Thymus (tissue), 14 donors: ENCODE results near the gene MYO7B. TPM values are rescaled to one million over a fixed set of nuclear protein-coding genes. Genes with fewer than 3 reads are reported as not detected.
A peak's percentile ranks its signal among the peaks of the same experiment; 100 is the strongest.

ENCODE experiments used
- DNase-seq, 9 donors: peaks; one replicate each; pipeline ENCODE4 v3.0.0-alpha.2; 2013; ENCODE audit warnings: low spot score in 9 of 9, low read depth in 6 of 9, missing footprints in 1 of 9
- H3K27ac ChIP-seq, 2 donors: one replicate each; pipeline ENCODE4 v1.5.1; 2013; ENCODE audit warnings: control low read depth in 1 of 2, low read depth in 1 of 2, low read length in 1 of 2, mild to moderate bottlenecking in 1 of 2, moderate library complexity in 1 of 2
- H3K27me3 ChIP-seq, 2 donors: one replicate each; pipeline ENCODE4 v1.5.1; 2013; ENCODE audit warnings: low read length in 1 of 2; ENCODE audit not compliant: control insufficient read depth in 2 of 2, insufficient read depth in 1 of 2
- H3K36me3 ChIP-seq, 2 donors: one replicate each; pipeline ENCODE4 v1.5.1; 2013; ENCODE audit warnings: low read length in 1 of 2, mild to moderate bottlenecking in 1 of 2, moderate library complexity in 1 of 2; ENCODE audit not compliant: control insufficient read depth in 2 of 2, insufficient read depth in 2 of 2
- H3K4me1 ChIP-seq, 2 donors: one replicate each; pipeline ENCODE4 v1.5.1; 2013; ENCODE audit warnings: low read length in 2 of 2; ENCODE audit not compliant: control insufficient read depth in 2 of 2, insufficient read depth in 2 of 2
- H3K4me3 ChIP-seq, 2 donors: one replicate each; pipeline ENCODE4 v1.5.1; 2013; ENCODE audit warnings: low read length in 2 of 2, control low read depth in 1 of 2, mild to moderate bottlenecking in 1 of 2
- H3K9me3 ChIP-seq, 2 donors: one replicate each; pipeline ENCODE4 v1.5.1; 2013; ENCODE audit warnings: low read length in 1 of 2, mild to moderate bottlenecking in 1 of 2; ENCODE audit not compliant: control insufficient read depth in 2 of 2, insufficient read depth in 1 of 2
- WGBS: extraction: QIAGEN DNeasy Blood & Tissue Kit; methylation state at CpG from one replicate; pipeline ENCODE4 v1.1.7; 2013; 5-methylcytosine and 5-hydroxymethylcytosine counted together
- long read RNA-seq, 10 donors: transcript quantifications; one replicate each; lab custom pipeline, GENCODE V29; 2026
- polyA plus RNA-seq: library from polyadenylated mRNA; stranded (reverse); fragments of 200-250 nt; gene quantifications from one replicate; pipeline ENCODE4 v1.2.3, GENCODE V29; 2013
- total RNA-seq: library from RNA; stranded (reverse); fragments of 120-200 nt; gene quantifications from one replicate; pipeline ENCODE4 v1.2.4, GENCODE V29; 2013
- donor health status: healthy.

Gene MYO7B
- total RNA-seq (4.4 TPM), polyA plus RNA-seq (5.2 TPM)
- long read RNA-seq, donor 1 = 0 reads
- long read RNA-seq, donor 2 = 0 reads
- long read RNA-seq, donor 3, partial matches to known transcripts = 0 of 1 reads
- long read RNA-seq, donor 3, other reads (novel, unspliced or antisense) = 0 of 1 reads
- long read RNA-seq, donor 4, partial matches to known transcripts = 26 of 26 reads
- long read RNA-seq, donor 4, other reads (novel, unspliced or antisense) = 0 of 26 reads
- long read RNA-seq, donor 5, partial matches to known transcripts = 0 of 1 reads
- long read RNA-seq, donor 5, other reads (novel, unspliced or antisense) = 0 of 1 reads
- long read RNA-seq, donor 6 = 0 reads
- long read RNA-seq, donor 7 = 0 reads
- long read RNA-seq, donor 8 = 0 reads
- long read RNA-seq, donor 9 = 0 reads
- long read RNA-seq, donor 10 = 0 reads

DNA sequence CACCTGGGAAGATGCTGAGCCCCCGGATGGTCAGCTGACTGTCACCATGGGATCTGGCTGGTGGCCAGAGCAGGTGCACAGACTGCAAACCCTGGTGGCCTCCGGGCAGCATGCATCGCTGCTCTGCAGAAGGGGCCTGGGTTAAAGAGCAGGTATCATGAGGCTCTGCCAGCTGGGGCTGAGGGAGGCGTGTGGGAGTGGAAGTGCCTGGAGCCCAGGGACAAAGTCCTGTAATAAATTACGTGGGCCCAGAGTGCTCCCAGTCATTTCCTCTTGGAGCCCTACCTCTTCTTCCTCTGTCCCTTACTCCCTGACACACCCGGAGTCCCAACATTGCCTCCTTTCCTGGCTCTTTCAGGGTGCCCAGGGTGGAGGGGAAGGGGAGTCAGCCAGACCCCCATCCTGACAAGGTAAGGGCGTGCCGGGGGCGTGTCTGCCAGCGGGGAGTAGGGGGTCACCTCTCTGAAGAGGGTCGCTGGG is at the start of gene MYO7B:
TSS of gene MYO7B (plus strand) at position 262 of the 480 bp plus-strand sequence. CDS start 24,040 bp downstream, outside the sequence.
- WGBS = 87% methylated on average over 11 of the region's 11 CpGs
- no peaks in the 10 kb centered on the region for H3K36me3 ChIP-seq
- no peak for DNase-seq
- no peaks in the 10 kb centered on the region for H3K4me1 ChIP-seq
- H3K4me3 ChIP-seq = no peak within 1 kb of the TSS
- H3K9me3 ChIP-seq = no peaks in the 10 kb centered on the region
- H3K27me3 ChIP-seq = no peaks in the 10 kb centered on the region
- no peak within 1 kb of the TSS for H3K27ac ChIP-seq

DNA sequence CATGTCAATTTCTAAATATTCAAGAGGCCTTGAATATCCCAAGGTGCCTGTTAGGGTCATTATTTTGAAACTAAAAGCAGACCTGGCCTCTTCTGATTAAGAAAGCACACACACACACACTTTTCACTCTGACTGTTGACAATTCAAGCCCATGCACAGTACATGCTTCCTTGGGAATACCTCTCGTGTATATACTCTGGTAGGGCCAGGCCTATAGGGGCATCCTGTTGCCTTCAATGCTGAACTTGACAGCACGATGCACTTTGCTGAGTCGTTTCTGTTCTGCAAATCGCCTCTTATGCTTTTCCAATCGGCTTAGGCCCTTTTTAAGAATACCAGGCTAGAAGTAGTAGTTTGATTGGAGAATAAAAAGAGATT is 49.8 kb upstream of the MYO7B start:
- no peaks in the 10 kb centered on the region for H3K9me3 ChIP-seq
- no peaks in the 10 kb centered on the region for H3K27me3 ChIP-seq
- no peaks in the 10 kb centered on the region for H3K4me1 ChIP-seq
- H3K4me3 ChIP-seq = no peak overlapping the region
- DNase-seq = no peak
- peaks cover 56 to 85% of the 10 kb centered on the region in 2 donors for H3K36me3 ChIP-seq
- peak overlapping the region in 1 of 2 donors; percentile 33 for H3K27ac ChIP-seq
- WGBS = 56% methylated on average over 5 of the region's 5 CpGs

DNA sequence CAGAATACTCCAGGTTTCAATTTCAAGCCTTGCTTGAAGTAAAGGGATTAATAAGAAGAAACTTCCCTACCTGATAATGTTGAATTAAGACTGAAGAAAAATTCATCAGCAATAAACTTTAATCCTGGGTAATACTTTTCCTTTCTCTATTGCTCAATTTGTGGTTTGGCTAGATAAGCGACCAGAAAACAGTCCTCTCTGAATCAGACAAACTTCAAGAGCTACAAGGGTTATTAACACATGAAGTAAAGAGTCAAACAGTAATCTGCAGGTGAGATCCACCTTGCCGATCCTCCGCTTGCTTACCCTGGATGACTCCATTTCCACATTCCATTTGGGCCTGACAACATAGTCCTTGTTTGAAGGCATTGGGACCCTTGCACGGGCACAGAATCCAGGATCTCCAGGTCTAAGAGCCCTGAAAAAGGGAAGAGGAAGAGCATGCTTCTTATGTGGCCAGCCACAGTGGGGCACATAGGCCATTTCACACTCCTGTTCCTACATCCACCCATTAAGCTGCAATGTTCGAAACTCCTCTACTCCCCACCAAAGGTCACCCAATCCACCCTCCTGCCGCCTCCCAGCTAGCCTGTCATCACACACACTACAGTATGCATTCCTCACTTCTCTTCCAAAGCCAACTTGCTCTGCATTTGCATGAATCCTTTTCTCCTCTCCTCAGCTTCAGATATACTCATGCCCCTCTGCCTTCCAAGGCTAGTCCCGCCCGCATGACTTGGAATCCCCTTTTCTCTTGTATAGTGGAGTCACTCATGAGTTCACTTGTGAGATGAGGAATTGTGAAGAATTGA is 49.0 kb upstream of the MYO7B start:
- Histone ChIP-seq H3K4me1 (no peaks in the 10 kb centered on the region), H3K36me3 (peaks cover 50 to 83% of the 10 kb centered on the region in 2 donors), H3K27ac (no peak overlapping the region), H3K4me3 (no peak overlapping the region), H3K9me3 (no peaks in the 10 kb centered on the region), H3K27me3 (no peaks in the 10 kb centered on the region)
- 80% methylated on average over 8 of the region's 8 CpGs for WGBS
- DNase-seq = no peak

DNA sequence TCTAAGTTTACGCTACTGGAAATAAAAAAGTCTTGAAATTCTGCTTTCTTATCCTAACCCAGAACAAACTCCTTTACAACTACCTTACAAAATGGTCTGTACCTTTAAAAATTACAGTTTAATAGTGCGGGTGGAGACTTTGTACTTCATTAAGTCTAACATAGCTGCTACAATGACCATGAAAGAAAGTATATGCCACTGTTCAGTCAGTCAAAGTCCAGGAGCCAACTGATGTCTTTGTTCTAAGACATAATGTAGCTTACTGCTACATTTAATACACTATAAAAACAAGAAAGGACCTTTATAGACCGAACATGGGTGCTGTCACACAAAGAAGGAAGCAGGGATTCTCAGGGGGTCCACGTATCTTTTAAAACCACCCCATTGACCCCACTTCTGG is 45.2 kb upstream of the MYO7B start:
- WGBS = 98% methylated on average over 4 of the region's 4 CpGs
- Histone ChIP-seq H3K9me3 (no peaks in the 10 kb centered on the region), H3K27me3 (no peaks in the 10 kb centered on the region), H3K27ac (no peak overlapping the region), H3K36me3 (peaks cover 36 to 84% of the 10 kb centered on the region in 2 donors), H3K4me1 (no peaks in the 10 kb centered on the region), H3K4me3 (no peak overlapping the region)
- DNase-seq = no peak

DNA sequence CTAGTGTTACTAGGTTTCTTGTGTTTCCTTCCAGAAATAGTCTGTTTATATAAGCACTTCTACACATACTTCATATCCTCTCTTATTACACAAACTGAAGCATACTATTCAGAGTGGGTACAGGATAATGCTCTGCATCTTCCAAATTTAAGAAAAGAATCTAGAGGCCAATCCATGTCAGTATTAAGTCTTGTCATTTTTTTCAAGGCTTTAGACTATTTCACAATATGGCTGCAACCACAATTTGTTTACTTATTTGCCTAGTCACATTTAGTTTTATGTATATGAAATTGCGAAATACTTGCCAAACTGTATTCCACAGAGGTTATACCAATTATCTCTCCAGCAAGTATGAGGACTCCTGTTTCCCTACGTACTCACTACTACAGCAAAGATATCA is 37.1 kb upstream of the MYO7B start:
- H3K9me3 ChIP-seq = no peaks in the 10 kb centered on the region
- no peak for DNase-seq
- H3K4me3 ChIP-seq = no peak overlapping the region
- peaks cover 15 to 69% of the 10 kb centered on the region in 2 donors for H3K36me3 ChIP-seq
- WGBS = 97% methylated on average over 2 of the region's 2 CpGs
- no peaks in the 10 kb centered on the region for H3K4me1 ChIP-seq
- no peaks in the 10 kb centered on the region for H3K27me3 ChIP-seq
- no peak overlapping the region for H3K27ac ChIP-seq

DNA sequence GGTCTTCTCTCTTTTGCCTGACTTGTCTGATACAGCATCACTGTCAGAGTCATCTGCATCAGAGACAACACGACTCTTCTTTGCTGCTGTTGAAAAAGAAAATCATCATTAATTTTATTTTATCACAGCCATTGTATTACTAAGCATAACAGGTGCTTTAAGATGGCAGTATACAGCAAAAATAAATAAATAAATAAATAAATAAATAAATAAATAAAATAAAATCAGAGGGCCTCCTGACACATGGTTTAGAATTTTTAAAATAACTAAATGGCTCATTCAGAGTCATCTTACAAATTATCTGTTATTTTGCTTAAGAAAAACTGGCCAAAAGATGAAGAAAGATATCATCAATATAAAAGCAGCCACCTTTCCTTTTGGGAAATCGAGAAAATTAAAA is 32.0 kb upstream of the MYO7B start:
- no peak for DNase-seq
- peaks cover 18 to 60% of the 10 kb centered on the region in 2 donors for H3K36me3 ChIP-seq
- no peak overlapping the region for H3K27ac ChIP-seq
- H3K4me3 ChIP-seq = no peak overlapping the region
- H3K27me3 ChIP-seq = no peaks in the 10 kb centered on the region
- over 99% methylated on average over 2 of the region's 2 CpGs for WGBS
- H3K4me1 ChIP-seq = no peaks in the 10 kb centered on the region
- H3K9me3 ChIP-seq = no peaks in the 10 kb centered on the region

DNA sequence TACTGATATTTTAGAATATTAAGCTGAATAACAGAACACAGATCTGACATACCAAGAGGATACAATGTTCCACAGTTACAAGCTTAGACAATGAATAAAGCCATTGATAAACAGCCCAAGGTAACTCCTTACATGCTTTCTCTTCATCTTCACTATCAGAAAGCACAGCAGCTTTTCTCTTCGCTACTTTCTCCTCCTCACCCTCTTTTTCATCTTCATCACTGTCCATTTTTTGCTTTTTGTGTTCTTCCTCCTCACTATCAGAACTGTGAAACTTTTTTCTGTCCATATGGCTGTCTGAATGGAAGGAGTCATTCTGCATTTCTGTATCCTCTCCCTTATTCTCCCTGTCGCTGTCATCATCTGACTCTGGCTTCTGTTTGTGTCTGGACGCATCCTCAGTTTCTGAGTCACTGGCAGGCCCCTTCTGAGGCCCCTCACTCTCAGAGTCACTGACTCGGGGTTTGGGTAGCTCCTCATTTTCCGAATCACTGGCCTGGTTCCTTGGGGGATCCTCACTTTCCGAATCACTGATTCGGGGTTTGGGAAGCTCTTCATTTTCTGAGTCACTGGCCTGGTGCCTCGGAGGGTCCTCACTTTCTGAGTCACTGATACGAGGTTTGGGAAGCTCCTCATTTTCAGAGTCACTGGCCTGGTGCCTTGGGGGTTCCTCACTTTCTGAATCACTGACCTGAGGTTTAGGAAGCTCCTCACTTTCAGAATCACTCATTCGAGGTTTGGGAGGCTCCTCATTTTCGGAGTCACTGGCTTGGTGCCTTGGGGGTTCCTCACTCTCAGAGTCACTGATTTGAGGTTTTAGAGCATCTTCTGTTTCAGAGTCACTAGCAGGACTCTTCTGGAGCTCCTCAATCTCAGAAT is 30.7 kb upstream of the MYO7B start:
- Histone ChIP-seq H3K9me3 (no peaks in the 10 kb centered on the region), H3K27me3 (no peaks in the 10 kb centered on the region), H3K36me3 (peaks cover 21 to 50% of the 10 kb centered on the region in 2 donors), H3K4me1 (no peaks in the 10 kb centered on the region), H3K27ac (no peak overlapping the region), H3K4me3 (no peak overlapping the region)
- peak in 1 of 9 donors; percentile 21 for DNase-seq
- 97% methylated on average over 11 of the region's 11 CpGs for WGBS

DNA sequence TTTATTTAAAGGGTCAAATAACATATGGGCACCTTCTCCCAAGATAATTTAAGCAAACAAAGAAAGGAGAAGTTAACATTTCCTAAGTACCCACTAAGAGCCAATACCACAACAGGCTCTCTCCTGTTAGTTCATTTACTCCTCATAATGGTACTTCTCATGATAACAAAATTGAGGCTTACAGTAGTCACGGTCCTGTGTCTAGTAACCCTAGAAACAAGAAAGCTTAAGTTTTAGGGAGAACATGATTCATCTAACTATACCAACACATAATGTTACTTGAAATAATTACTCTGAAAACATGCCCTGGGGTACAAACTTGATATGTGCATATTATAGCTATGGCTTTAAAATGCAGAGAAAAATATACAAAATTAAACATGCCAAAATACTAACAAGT is 29.0 kb upstream of the MYO7B start:
- Histone ChIP-seq H3K9me3 (no peaks in the 10 kb centered on the region), H3K36me3 (peaks cover 21 to 40% of the 10 kb centered on the region in 2 donors), H3K27ac (no peak overlapping the region), H3K4me1 (no peaks in the 10 kb centered on the region), H3K27me3 (no peaks in the 10 kb centered on the region), H3K4me3 (no peak overlapping the region)
- no peak for DNase-seq
- WGBS = 97% methylated on average over 1 of the region's 1 CpG
